Fibroblast of peridontal ligament (primary cell): ENCODE measurements around the gene AZU1.
A peak's percentile ranks its signal among the peaks of the same experiment; 100 is the strongest.
"Not testable (repeated sequence)": the region's sequence is repeated elsewhere in the genome, so short reads cannot be mapped to it uniquely, and the experiment has no call there.

ENCODE experiments used
- DNase-seq: peaks from one replicate; pipeline ENCODE4 v3.0.0-alpha.2; 2010; ENCODE audit errors: extremely low read depth

The AZU1 gene

DNA sequence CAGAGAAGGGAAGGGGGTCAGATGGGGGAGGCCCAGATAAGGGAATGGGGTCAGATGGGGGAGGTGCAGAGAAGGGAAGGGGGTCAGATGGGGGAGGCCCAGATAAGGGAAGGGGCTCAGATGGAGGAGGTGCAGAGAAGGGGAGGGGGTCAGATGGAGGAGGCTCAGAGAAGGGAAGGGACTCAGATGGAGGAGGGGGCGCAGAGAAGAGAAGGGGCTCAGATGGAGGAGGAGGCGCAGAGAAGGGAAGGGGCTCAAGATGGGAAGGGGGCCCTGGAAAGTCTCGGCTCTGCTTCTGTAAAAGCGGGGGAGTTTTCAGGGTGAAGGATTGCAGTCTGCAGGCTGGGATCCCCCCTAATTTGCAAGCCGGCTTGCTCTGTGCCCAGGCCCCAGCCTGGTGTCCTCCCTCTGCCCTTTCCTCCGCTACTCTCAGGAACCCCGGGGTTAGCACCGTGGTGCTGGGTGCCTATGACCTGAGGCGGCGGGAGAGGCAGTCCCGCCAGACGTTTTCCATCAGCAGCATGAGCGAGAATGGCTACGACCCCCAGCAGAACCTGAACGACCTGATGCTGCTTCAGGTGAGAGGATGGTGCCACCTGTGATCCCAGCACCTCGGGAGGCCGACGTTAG is 1.6 kb downstream of the AZU1 start:
- no peak for DNase-seq

DNA sequence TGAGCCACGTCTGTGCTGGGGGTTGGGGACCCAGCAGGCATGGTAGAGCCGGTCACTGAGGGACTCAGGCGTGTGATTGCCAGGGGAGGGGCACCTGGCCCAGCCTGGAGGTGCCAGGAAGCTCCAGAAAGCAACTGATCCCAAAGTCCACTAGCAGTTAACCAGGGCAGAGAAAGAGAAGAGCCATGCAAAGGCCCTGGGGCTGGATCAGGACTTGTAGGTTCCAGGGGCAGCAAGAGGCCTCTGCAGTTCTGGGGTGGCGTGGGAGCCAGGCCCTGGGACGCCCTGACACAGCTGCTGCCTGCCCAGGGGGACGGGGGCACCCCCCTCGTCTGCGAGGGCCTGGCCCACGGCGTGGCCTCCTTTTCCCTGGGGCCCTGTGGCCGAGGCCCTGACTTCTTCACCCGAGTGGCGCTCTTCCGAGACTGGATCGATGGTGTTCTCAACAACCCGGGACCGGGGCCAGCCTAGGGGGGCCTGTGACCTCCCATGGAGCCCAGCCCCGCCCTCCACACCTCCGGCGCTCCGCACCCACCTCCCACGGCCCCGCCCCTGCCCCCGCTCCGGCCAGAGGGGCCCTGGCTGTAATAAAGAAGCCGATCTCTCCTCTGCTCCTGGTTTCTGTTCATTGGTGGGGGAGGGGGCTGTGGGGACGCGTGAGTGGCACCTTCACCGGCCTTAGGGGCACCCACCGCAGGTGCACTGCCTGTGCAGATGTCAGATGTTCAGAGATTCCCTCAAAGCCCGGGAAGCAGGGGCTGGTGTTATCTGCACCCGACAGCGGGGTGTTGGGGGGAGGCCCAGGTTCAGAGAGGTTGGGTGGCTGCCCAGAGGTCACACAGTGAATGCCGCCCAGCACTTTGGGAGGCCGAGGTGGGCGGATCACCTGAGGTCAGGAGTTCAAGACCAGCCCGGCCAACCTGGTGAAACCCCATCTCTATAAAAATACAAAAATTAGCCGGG is 4.1 kb downstream of the AZU1 start:
- DNase-seq = no peak

DNA sequence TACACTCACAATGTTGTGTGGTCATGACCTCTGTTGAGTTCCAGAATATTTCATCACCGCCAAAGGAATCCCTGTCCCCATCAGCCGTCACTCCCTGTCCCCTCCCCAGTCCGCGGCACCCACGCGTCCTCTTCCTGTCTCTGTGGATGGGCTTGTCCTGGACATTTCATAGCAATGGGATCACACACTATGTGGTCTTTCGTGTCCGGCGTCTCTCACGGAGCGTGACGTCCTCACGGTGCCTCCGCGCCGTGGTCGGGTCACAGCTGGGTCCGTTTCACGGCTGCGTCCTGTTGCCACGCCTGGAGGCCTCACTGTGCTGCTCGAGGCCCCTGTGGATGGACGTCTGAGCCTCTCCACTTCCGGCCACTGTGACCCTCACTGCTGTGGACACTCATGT is 6.6 kb downstream of the AZU1 start:
- no peak for DNase-seq

DNA sequence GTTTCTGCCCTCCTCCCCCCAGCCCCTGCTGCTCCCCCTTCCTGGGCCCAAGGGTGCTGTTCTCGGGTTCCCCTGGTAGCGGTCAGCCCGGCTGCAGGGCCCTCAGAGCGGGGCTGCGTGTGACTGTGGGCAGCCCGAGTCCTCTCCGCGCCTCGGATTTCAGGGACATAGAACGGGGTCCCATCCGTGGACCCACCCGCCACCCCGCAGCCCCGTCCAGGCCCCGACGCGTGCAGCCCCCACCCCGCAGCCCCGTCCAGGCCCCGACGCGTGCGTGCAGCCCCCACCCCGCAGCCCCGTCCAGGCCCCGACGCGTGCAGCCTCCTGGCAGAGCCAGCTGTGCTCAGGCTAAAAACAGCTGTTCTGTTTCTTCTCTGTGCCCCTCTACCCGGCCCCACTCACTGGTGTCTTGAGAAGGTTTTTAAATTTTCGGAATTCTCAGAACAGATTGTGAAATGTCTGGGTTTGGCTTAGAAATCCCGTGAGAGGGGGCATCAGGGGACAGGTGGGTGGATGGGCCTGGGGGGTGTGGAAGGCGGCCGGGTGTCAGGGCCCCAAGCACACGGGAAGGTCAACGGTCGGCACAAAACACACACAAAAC is 7.7 kb downstream of the AZU1 start:
- DNase-seq = no peak

DNA sequence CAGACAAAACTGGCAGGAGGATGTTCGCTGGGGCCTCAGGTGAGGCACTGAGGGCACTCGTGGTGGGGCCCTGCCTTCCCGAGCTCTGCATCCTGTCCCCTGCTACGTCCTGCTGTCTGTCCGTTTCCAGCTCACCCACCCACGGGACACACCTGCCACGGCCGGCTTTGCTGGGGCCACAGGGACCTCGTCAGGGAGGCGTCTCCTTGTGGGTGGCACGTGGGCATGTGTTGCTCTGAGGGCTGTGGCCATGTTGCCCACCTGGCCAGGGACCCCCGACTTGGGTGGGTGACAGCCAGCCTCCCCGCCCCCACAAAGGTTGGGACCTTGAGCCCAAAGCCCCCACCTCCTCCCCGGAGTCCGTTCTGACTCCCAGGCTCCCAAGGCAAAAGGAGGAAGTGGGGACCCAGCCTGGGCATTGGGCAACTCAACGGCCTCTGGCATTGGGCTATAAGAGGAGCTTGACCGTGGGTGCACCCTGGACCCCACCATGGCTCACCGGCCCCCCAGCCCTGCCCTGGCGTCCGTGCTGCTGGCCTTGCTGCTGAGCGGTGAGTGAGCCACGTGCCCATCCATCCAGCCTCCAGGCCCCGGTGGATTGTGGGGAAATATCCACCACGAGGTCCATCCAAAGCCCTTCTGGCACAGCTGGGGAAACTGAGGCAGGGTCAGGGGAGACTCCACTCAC is 13.0 kb downstream of the AZU1 start, which contains the start of gene PRTN3:
PRTN3 (plus strand) TSS at position 481 of the 688 bp plus-strand sequence; CDS start at position 491, 10 bp downstream.
- DNase-seq = no peak

- not testable (repeated sequence) for DNase-seq
These were observed 15.2 kb downstream of the AZU1 start for GRCh38 chr19:842802-843179.

DNA sequence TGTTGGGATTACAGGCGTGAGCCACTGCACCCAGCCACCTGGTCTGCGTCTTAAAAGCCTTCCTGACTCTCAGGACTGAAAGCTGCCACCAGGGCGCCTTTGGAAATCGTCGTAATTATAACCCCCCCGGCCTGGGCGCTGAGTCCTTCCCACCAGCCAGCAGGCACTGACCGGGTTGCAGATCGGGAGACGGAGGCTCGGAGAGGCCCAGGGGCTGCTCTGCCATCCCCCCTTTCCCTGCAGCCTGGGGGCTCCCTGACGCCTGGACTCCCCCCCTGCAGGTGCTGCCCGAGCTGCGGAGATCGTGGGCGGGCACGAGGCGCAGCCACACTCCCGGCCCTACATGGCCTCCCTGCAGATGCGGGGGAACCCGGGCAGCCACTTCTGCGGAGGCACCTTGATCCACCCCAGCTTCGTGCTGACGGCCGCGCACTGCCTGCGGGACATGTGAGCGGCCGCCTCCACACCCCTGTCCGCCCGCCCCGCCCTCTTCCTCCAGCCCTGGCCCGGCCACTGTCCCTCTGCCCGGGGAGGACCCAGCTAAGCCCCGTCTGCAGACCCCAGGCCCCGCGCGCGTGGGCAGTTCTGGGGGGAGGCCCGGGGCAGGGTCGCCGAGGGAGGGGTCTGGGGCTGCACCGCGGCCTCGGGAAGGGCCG is 15.7 kb downstream of the AZU1 start:
- DNase-seq = no peak

DNA sequence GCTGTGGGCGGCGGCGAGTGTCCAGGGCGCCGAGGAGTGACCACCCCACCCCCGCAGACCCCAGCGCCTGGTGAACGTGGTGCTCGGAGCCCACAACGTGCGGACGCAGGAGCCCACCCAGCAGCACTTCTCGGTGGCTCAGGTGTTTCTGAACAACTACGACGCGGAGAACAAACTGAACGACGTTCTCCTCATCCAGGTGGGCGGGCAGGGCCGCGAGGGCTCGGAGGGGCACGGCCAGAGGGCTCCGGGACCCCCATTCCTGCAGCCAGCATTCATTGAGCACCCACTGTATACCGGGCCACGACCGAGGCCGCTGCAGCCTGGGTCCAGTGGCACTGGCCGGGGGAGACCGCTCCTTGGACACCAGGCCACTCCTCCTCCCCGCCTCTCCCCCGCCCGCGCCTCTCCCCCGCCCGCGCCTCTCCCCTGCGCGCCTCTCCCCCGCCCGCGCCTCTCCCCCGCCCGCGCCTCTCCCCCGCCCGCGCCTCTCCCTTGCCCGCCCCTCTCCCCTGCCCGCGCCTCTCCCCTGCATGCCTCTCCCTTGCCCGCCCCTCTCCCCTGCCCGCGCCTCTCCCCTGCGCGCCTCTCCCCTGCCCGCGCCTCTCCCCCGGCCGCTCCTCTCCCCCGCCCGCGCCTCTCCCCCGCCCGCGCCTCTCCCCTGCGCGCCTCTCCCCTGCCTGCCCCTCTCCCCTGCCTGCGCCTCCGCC is 16.4 kb downstream of the AZU1 start:
- no peak for DNase-seq

- DNase-seq = no peak
These were observed 16.9 kb downstream of the AZU1 start for GRCh38 chr19:844546-844971.

DNA sequence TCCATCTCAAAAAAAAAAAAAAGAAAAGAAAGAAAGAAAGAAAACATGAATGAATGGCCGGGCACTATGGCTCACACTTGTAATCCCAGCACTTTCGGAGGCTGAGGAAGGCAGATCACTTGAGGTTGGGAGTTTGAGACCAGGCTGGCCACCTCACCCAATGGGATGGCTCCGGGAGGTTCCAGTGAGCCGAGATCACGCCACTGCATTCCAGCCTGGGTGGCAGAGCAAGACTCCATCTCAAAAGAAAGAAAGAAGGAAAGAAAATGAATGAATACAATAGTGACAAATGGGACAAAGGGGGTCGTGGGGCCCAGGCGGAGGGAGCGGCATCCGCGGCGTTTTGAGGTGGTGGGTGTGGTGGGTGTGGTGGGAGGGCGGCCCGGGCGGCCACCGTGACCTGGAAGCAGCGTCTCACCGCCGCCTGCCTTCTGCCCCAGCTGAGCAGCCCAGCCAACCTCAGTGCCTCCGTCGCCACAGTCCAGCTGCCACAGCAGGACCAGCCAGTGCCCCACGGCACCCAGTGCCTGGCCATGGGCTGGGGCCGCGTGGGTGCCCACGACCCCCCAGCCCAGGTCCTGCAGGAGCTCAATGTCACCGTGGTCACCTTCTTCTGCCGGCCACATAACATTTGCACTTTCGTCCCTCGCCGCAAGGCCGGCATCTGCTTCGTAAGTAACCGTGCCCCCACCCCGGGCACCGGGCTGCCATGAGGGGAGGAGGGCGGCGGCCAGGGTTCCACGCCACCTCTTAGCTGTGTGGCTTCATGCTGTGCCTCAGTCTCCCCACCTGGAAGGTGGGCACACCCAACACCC is 18.3 kb downstream of the AZU1 start:
- DNase-seq = no peak

- DNase-seq = no peak
These were observed 20.8 kb downstream of the AZU1 start for GRCh38 chr19:848386-848921.

DNA sequence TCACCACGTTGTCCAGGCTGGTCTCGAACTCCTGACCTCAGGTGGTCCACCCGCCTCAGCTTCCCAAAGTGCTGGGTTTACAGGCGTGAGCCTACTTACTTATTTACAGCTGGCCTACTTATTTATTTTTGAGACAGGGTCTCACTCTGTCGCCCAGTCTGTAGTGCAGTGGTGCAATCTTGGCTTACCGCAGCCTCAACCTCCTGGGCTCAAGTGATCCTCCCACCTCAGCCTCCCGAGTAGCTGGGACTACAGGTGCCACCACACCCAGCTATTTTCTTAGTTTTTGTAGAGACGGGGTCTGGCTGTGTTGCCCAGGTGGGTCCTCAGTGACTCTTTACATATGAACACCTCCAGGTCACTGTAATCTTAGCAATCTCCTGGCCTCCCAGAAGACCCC is 21.6 kb downstream of the AZU1 start:
- DNase-seq = not testable (repeated sequence)

- peak; percentile 95 for DNase-seq
These were observed 22.8 kb downstream of the AZU1 start for GRCh38 chr19:850221-850978.

- no peak for DNase-seq
These were observed 23.3 kb downstream of the AZU1 start for GRCh38 chr19:850979-851335.

- DNase-seq = no peak
These were observed 24.7 kb downstream of the AZU1 start, which contains the start of gene ELANE for GRCh38 chr19:852136-853013. ELANE (plus strand) TSS chr19:852303; CDS start chr19:852329, 26 bp downstream.

DNA sequence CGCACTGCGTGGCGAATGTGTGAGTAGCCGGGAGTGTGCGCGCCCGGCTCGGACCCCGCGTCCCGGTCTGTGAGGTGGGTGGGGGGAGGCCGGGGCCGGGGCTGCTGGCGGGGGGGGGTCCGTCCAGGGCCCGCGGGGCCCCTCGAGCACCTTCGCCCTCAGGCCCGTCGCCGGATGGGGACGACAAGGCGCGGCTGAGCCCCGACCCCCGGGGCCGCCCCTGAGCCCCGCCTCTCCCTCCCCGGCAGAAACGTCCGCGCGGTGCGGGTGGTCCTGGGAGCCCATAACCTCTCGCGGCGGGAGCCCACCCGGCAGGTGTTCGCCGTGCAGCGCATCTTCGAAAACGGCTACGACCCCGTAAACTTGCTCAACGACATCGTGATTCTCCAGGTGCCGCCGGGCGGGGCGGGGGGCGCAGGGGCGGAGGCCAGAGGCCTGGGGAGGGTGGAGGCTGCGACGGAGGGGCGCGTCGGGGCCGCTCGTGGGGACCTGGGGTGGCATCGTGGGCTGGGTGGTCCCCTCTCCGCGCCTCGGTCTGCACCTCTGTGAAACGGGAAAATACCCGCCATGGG is 25.5 kb downstream of the AZU1 start:
- DNase-seq = no peak

DNA sequence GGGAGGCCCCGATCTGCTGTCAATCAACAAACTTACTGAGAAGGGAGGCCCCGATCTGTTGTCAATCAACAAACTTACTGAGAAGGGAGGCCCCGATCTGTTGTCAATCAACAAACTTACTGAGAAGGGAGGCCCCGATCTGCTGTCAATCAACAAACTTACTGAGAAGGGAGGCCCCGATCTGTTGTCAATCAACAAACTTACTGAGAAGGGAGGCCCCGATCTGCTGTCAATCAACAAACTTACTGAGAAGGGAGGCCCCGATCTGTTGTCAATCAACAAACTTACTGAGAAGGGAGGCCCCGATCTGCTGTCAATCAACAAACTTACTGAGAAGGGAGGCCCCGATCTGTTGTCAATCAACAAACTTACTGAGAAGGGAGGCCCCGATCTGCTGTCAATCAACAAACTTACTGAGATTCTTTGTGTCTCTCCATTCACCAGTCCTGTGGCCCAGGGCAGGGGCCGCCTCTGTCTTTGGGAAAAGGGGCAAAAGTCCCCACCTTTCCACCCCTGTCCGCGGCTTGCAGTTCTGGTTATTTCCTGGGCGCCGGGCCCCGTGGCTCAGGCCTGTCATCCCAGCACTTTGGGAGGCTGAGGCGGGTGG is 26.1 kb downstream of the AZU1 start:
- not testable (repeated sequence) for DNase-seq
